Neural cell (in vitro differentiated cells): ENCODE results near the gene OSBPL7. TPM values are rescaled to one million over a fixed set of nuclear protein-coding genes. Genes with fewer than 3 reads are reported as not detected.

Source experiments
- H2AFZ ChIP-seq: fragments of 200-600, 300-800 bp; sonication (generic), shearing (Covaris generic); 2 replicates; pipeline ENCODE4 v1.6.0; 2014; ENCODE audit warnings: low read depth, mild to moderate bottlenecking, antibody characterized with exemption, low read length, moderate library complexity
- H3F3A ChIP-seq: fragments of 200-600 bp; shearing (Covaris generic); 2 replicates; pipeline ENCODE4 v1.6.1; 2016; ENCODE audit warnings: mild to moderate bottlenecking, moderate library complexity, mixed read lengths, antibody characterized with exemption, low read length; ENCODE audit not compliant: insufficient read depth, poor library complexity, severe bottlenecking
- H3K27ac ChIP-seq: fragments of 200-600, 300-800 bp; sonication (generic), shearing (Covaris generic); 2 replicates; pipeline ENCODE4 v1.5.1; 2014; ENCODE audit warnings: mild to moderate bottlenecking, low read length, moderate library complexity
- H3K27me3 ChIP-seq: fragments of 300-800, 200-600 bp; sonication (generic), shearing (Covaris generic); 2 replicates; pipeline ENCODE4 v1.6.0; 2014; ENCODE audit warnings: mild to moderate bottlenecking, low read depth, low read length, moderate library complexity; ENCODE audit not compliant: insufficient read depth
- H3K36me3 ChIP-seq: fragments of 300-800, 200-600 bp; sonication (generic), shearing (Covaris generic); 2 replicates; pipeline ENCODE4 v1.5.1; 2014; ENCODE audit warnings: mild to moderate bottlenecking, antibody characterized with exemption, low read length, moderate library complexity; ENCODE audit not compliant: insufficient read depth
- H3K4me2 ChIP-seq: fragments of 300-800, 200-600 bp; sonication (generic), shearing (Covaris generic); 2 replicates; pipeline ENCODE4 v1.6.0; 2014; ENCODE audit warnings: mild to moderate bottlenecking, low read length
- H3K4me3 ChIP-seq: fragments of 300-800, 200-600 bp; sonication (generic), shearing (Covaris generic); 2 replicates; pipeline ENCODE4 v1.5.1; 2014; ENCODE audit warnings: mild to moderate bottlenecking, low read length, moderate library complexity
- H3K79me2 ChIP-seq: fragments of 200-600 bp; shearing (Covaris generic); replicated peaks from 2 replicates; pipeline ENCODE4 v1.6.0; 2014; ENCODE audit warnings: mild to moderate bottlenecking, low read length, moderate library complexity; ENCODE audit not compliant: insufficient read depth
- H3K9ac ChIP-seq: fragments of 300-800, 200-600 bp; sonication (generic), shearing (Covaris generic); 2 replicates; pipeline ENCODE4 v1.6.1; 2016; ENCODE audit warnings: mild to moderate bottlenecking, low read length, mixed read lengths
- H3K9me2 ChIP-seq: fragments of 200-600 bp; shearing (Covaris generic); 2 replicates; pipeline ENCODE4 v1.6.1; 2016; ENCODE audit warnings: mild to moderate bottlenecking, low read length, mixed read lengths; ENCODE audit not compliant: insufficient read depth
- H3K9me3 ChIP-seq: fragments of 200-600, 300-800 bp; sonication (generic), shearing (Covaris generic); 2 replicates; pipeline ENCODE4 v1.6.1; 2016; ENCODE audit warnings: mild to moderate bottlenecking, mixed run types, low read length, moderate library complexity, mixed read lengths
- H4K20me1 ChIP-seq: fragments of 200-600 bp; shearing (Covaris generic); 2 replicates; pipeline ENCODE4 v1.6.1; 2016; ENCODE audit warnings: mild to moderate bottlenecking, mixed run types; ENCODE audit not compliant: insufficient read depth
- CTCF ChIP-seq: fragments of 450-650 bp; IDR thresholded peaks from 2 replicates; pipeline ENCODE4 v1.5.1; 2014; ENCODE audit warnings: antibody characterized with exemption, mild to moderate bottlenecking, moderate library complexity; ENCODE audit not compliant: poor library complexity, severe bottlenecking
- EP300 ChIP-seq: fragments of 450-650 bp; conservative IDR thresholded peaks from 2 replicates; pipeline ENCODE4 v1.6.1; 2014; ENCODE audit warnings: antibody characterized with exemption, mild to moderate bottlenecking, moderate library complexity; ENCODE audit not compliant: poor library complexity, severe bottlenecking
- EZH2 ChIP-seq: fragments of 200-600, 300-800 bp; shearing (Covaris generic), sonication (generic); IDR thresholded peaks from 2 replicates; pipeline ENCODE4 v1.6.1; 2014; ENCODE audit warnings: antibody characterized with exemption, low read length, borderline replicate concordance, mild to moderate bottlenecking; ENCODE audit not compliant: insufficient read depth, poor library complexity, severe bottlenecking
- MXI1 ChIP-seq: fragments of 450-650 bp; conservative IDR thresholded peaks from 2 replicates; pipeline ENCODE4 v1.6.1; 2014; ENCODE audit warnings: antibody characterized with exemption, mild to moderate bottlenecking; ENCODE audit not compliant: poor library complexity, severe bottlenecking
- POLR2AphosphoS5 ChIP-seq: IDR thresholded peaks from 2 replicates; pipeline ENCODE4 v1.6.1; 2012
- RAD21 ChIP-seq: fragments of 450-650 bp; conservative IDR thresholded peaks from 2 replicates; pipeline ENCODE4 v1.6.1; 2014; ENCODE audit warnings: antibody characterized with exemption, mild to moderate bottlenecking, moderate library complexity
- SMC3 ChIP-seq: fragments of 450-650 bp; conservative IDR thresholded peaks from 2 replicates; pipeline ENCODE4 v1.6.1; 2014; ENCODE audit warnings: antibody characterized with exemption, mild to moderate bottlenecking, moderate library complexity; ENCODE audit not compliant: poor library complexity
- TAF1 ChIP-seq: IDR thresholded peaks from 2 replicates; pipeline ENCODE4 v1.6.1; 2012; ENCODE audit warnings: low read depth
- polyA plus RNA-seq: library from polyadenylated mRNA; depleted of rRNA; stranded (reverse); fragments of >200 nt; gene quantifications from 2 replicates; pipeline ENCODE4 v1.2.3, GENCODE V29; 2014

The OSBPL7 gene
- polyA plus RNA-seq, 1 donor from 2014 or later: 10.0 TPM

- H3K4me3 ChIP-seq: no peak overlapping the region
Observed at GRCh38 chr17:47846716-47847340, 25.2 kb upstream of the OSBPL7 start.

DNA sequence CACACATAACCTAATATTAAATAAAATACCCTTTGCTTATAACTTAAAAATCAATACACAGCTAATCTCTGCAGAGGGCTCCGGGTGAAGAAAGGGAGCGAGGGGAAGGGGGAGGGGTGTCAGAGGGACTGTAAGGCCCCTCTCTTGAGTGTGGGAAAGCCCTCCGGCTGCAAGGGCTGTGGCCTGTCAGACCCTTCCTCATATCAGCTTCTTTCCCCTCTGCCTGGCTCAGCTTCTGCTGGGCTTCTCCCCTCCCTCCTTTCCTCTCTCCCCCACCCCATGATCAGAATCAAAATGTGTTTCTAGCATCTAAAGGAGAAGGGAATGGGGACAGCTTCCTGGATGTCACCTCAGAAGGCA lies 24.1 kb upstream of the OSBPL7 start:
- H3K4me3 ChIP-seq: no peak overlapping the region
- H3K9me3 ChIP-seq: no peaks in the 10 kb centered on the region
- TF ChIP-seq EZH2: no peak
- TF ChIP-seq CTCF: no peak
- no peak for TF ChIP-seq MXI1
- H3K9me2 ChIP-seq: no peaks in the 10 kb centered on the region
- no peaks in the 10 kb centered on the region for H3K79me2 ChIP-seq
- no peak overlapping the region for H3K9ac ChIP-seq
- no peaks in the 10 kb centered on the region for H3F3A ChIP-seq
- H3K27me3 ChIP-seq: peaks cover 64% of the 10 kb centered on the region
- H3K27ac ChIP-seq: no peak overlapping the region
- H3K36me3 ChIP-seq: no peaks in the 10 kb centered on the region
- H4K20me1 ChIP-seq: no peaks in the 10 kb centered on the region
- no peak overlapping the region for H2AFZ ChIP-seq
- H3K4me2 ChIP-seq: no peak overlapping the region

More at GRCh38 chr17:47846716-47847340, 25.2 kb upstream of the OSBPL7 start:
- Histone ChIP-seq H3K27ac (no peak overlapping the region), H3K4me2 (no peak overlapping the region), H3K9ac (no peak overlapping the region), H3K9me3 (no peaks in the 10 kb centered on the region), H3K9me2 (no peaks in the 10 kb centered on the region), H3F3A (no peaks in the 10 kb centered on the region), H4K20me1 (no peaks in the 10 kb centered on the region), H3K36me3 (no peaks in the 10 kb centered on the region), H3K79me2 (no peaks in the 10 kb centered on the region), H2AFZ (no peak overlapping the region), H3K27me3 (peaks cover 76% of the 10 kb centered on the region)
- TF ChIP-seq RAD21 (no peak), TAF1 (no peak), EZH2 (no peak), EP300 (no peak), SMC3 (no peak), POLR2AphosphoS5 (no peak), CTCF (no peak), MXI1 (no peak)

- Histone ChIP-seq H3K27me3 (peaks cover 58% of the 10 kb centered on the region), H3K9ac (no peak overlapping the region)
Observed at GRCh38 chr17:47844814-47845715, 23.5 kb upstream of the OSBPL7 start.

More at GRCh38 chr17:47844814-47845715, 23.5 kb upstream of the OSBPL7 start:
- Histone ChIP-seq H3K27ac (no peak overlapping the region), H3K4me3 (no peak overlapping the region), H3K79me2 (no peaks in the 10 kb centered on the region), H3F3A (no peaks in the 10 kb centered on the region), H2AFZ (no peak overlapping the region), H4K20me1 (no peaks in the 10 kb centered on the region), H3K9me3 (no peaks in the 10 kb centered on the region), H3K4me2 (no peak overlapping the region), H3K9me2 (no peaks in the 10 kb centered on the region), H3K36me3 (no peaks in the 10 kb centered on the region)
- no peak for TF ChIP-seq SMC3
- peak; percentile 42 for TF ChIP-seq CTCF
